Measurements from ENCODE around the gene RAB7B.

GRCh38 chr1:205973377-205974232 lies 29.6 kb downstream of the RAB7B start:
- TF ChIP-seq POLR2AphosphoS5 (IDR thresholded peaks at IDR 0.05) (no peak), CTCF (IDR thresholded peaks at IDR 0.05) (no peak)
